Measurements from ENCODE around the gene IRX4. TPM values are rescaled to one million over a fixed set of nuclear protein-coding genes. Genes with fewer than 3 reads are reported as not detected.

IRX4 gene
- total RNA-seq, 3 donors from 2014 or later = not detected

DNA sequence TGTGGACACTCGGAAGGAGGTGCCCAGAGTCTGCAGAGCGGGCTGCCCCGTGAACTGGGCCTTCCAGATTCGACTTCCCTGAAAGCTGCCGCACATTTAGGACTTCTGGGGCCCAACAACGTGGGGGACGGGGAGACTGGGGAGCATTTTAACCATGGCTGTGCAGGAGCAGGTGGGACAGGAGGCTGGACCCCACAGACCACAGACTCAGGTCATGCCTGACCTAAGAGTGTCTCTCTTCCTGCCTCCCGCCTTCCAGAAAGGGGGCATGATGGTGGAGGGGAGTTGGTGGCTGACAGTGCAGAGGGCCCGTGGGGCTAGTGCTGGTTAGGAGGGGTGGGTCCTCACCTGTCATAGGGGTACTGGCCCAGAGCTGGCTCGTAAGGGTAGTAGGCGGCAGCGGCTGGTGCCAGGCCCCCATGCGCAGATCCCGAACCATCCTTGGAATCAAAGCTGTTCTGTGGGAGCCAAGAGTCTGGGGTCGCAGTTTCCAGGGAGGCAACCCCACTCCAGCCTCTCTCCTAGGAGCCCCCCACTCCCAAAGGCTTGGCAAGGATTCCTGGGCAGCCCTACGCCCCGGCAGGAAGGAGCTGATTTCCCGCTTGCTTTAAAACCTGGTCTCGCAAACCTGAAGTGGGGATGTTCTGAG lies 2.2 kb downstream of the IRX4 start:
- ATAC-seq (no peak), DNase-seq (no peak)
- Histone ChIP-seq H3K9me3 (no peaks in the 10 kb centered on the region), H3K36me3 (ENCODE audit: low read depth) (no peaks in the 10 kb centered on the region), H3K4me3 (no peak overlapping the region), H3K4me1 (ENCODE audit: low read depth) (peaks cover 14% of the 10 kb centered on the region)
- TF ChIP-seq, protein P1, sequence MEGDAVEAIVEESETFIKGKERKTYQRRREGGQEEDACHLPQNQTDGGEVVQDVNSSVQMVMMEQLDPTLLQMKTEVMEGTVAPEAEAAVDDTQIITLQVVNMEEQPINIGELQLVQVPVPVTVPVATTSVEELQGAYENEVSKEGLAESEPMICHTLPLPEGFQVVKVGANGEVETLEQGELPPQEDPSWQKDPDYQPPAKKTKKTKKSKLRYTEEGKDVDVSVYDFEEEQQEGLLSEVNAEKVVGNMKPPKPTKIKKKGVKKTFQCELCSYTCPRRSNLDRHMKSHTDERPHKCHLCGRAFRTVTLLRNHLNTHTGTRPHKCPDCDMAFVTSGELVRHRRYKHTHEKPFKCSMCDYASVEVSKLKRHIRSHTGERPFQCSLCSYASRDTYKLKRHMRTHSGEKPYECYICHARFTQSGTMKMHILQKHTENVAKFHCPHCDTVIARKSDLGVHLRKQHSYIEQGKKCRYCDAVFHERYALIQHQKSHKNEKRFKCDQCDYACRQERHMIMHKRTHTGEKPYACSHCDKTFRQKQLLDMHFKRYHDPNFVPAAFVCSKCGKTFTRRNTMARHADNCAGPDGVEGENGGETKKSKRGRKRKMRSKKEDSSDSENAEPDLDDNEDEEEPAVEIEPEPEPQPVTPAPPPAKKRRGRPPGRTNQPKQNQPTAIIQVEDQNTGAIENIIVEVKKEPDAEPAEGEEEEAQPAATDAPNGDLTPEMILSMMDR (IDR thresholded peaks at IDR 0.05) = no peak
- intact Hi-C loops (cut with DNase I, micrococcal nuclease) = no loop called here

DNA sequence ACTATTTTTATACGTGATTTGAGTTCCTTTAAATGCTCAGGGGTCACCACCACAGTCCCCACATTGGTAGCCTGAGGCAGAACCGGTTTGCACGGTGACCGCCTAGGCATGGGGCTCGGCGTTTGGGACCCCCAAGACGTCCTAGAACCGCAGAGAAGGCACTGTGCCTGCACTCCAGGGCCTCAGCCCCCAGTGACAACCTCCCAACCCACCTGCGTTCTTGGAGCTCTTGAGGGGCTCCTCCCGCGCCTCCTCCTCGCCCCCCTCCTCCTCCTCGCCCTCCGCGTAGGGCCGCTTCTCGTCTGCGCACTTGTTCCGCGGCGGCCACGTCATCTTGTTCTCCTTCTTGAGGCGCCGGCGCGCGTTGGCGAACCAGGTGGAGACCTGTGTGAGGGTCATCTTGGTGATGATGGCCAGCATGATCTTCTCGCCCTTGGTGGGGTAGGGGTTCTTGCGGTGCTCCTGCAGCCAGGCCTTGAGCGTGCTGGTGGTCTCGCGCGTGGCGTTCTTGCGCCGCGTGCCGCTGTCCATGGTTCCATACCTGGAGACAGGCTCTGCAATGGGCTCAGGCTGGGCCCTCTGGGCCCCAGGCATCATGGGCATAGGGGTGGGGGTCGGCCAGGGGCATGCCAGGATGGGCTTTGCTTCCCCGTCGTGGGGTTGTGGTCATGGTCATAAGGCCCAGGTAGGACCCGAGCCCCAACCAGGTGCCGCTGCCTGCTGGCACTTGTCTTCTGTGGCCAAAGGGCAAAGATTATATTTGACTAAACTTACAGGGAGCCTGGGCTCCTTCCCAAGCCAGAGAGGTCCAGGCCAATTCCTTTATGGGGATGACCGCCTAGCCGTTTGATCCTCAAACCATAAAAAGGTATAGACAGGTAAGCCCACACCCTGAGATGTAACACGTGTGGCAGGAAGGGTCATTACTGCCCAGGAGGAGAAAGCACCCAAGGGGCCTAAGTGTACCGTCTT lies 3.1 kb downstream of the IRX4 start:
- Histone ChIP-seq H3K4me1 (ENCODE audit: low read depth) (peaks cover 17% of the 10 kb centered on the region), H3K36me3 (ENCODE audit: low read depth) (no peaks in the 10 kb centered on the region), H3K9me3 (no peaks in the 10 kb centered on the region), H3K4me3 (no peak overlapping the region)
- DNase-seq (no peak), ATAC-seq (no peak)
- intact Hi-C loops (cut with DNase I, micrococcal nuclease) = no loop called here
- TF ChIP-seq, protein P1 (IDR thresholded peaks at IDR 0.05) = no peak

DNA sequence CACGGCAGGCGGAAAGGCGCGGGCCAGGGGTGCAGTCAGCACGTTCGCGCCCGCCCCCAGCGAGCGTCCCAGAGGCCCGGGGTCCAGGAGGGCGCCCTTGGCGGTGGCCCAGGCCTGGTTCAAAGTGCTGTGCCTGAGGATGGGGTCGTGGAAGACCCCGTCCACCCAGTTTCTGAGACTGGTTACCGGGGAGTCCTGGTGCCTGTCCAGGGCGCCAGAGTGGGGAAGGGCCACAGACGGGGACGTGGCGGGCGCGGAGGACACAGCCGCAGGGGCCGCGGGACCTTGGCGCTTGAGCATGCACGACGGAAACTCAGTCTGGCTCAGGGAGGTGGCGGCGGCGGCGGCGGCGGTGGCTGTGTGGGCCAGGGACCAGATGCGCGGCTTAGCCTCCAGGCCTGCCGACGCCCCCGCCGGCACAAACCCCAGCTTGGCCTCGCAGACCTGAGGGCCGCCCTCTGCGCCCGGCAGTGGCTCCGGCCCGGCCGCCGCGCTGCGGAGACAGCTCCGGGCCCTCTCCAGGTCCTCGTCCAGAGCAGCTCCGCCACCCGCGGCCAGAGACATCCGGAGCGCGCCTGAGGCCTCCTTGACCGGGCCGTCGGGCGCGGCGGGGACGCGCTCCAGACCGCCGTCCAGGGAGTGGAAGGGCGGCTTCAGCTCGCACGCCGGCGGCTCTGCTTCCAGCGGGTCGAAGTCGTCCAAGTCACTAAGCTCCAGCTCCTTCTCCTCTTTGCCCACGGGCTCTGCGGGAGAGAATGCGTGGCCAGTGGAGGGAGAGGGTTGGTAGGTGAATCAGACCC lies 4.5 kb downstream of the IRX4 start:
- Histone ChIP-seq H3K4me1 (ENCODE audit: low read depth) (peaks cover 21% of the 10 kb centered on the region), H3K4me3 (no peak overlapping the region), H3K36me3 (ENCODE audit: low read depth) (no peaks in the 10 kb centered on the region), H3K9me3 (no peaks in the 10 kb centered on the region)
- DNase-seq = no peak
- TF ChIP-seq, protein P1 (IDR thresholded peaks at IDR 0.05) = no peak
- intact Hi-C loops (cut with DNase I, micrococcal nuclease) = no loop called here
- ATAC-seq = no peak

DNA sequence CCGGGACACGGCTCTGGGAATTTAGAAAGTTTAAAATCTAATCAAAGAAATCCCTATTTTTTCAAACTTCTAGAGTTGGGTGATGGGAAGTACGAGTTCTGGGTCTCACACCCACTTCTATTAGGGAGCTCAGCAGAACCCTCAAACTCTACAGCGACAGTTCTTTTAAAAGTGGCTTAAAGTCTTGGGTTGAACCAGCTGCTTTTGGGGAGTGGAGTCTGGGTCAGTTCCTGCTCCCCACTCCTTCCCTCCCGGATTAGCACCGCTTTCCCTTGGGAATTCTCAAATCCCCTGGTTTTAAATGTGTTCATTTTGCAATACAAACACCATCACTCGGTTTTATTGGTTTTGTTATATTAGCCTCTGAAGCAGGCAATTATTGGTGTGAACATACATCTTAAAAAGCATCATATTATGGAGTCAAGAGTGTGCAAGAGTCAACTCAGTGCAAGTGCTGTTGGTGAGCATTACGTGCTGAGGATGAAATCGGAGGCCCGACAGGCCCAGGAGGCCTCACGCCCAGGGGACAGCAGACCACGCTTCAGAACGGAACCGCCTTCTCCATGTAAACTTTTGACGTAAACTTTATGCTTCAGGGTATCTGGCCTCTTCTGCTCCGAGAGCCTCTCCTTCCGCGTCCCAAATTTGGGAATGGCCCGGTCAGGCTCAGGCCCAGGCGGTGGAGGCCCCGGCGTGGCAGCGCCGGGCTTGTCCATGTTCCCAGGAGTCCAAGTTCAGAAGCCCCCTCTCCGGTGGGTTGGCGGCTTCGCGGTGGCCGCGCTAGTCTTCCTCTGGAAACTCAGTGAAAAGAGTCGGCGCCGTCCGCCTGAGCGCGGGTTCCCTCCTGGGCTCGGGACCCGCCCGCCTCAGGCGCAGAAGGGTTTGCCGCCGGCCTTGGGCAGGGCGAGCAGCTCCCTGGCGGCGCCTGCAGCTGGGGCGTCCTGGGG lies 5.3 kb downstream of the IRX4 start:
- Histone ChIP-seq H3K4me3 (no peak overlapping the region), H3K36me3 (ENCODE audit: low read depth) (no peaks in the 10 kb centered on the region), H3K4me1 (ENCODE audit: low read depth) (peaks cover 18% of the 10 kb centered on the region), H3K9me3 (no peaks in the 10 kb centered on the region)
- ATAC-seq (no peak), DNase-seq (no peak)
- TF ChIP-seq, protein P1 (IDR thresholded peaks at IDR 0.05) = no peak
- intact Hi-C loops (cut with DNase I, micrococcal nuclease) = no loop called here

All from mucosa of descending colon (tissue), 3 donors.